ENCODE results near the gene INTS1.

DNA sequence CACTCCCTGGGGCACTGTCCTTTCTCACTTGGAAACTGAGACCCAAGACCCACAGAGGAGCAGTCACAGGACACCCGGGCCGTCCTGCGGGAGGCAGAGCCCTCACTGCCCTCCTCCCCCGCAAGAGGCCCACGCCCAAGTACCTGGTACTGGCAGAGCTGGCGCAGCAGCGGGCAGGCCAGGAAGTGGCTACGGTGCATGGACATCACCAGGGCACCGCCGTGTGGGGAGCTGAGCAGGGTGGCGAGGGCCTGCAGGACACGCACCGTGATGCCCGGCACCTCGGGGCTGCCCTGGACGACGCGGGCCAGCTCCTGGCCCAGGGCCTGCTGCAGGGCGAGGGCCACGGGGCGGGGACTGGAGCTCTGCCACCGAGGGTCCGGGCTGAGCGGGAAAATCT, 24.9 kb downstream of the INTS1 start:
- TF ChIP-seq POLR2A (IDR thresholded peaks at IDR 0.05), result no peak
- TF ChIP-seq, protein P1, sequence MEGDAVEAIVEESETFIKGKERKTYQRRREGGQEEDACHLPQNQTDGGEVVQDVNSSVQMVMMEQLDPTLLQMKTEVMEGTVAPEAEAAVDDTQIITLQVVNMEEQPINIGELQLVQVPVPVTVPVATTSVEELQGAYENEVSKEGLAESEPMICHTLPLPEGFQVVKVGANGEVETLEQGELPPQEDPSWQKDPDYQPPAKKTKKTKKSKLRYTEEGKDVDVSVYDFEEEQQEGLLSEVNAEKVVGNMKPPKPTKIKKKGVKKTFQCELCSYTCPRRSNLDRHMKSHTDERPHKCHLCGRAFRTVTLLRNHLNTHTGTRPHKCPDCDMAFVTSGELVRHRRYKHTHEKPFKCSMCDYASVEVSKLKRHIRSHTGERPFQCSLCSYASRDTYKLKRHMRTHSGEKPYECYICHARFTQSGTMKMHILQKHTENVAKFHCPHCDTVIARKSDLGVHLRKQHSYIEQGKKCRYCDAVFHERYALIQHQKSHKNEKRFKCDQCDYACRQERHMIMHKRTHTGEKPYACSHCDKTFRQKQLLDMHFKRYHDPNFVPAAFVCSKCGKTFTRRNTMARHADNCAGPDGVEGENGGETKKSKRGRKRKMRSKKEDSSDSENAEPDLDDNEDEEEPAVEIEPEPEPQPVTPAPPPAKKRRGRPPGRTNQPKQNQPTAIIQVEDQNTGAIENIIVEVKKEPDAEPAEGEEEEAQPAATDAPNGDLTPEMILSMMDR (IDR thresholded peaks at IDR 0.05), result no peak
- no peak for TF ChIP-seq POLR2AphosphoS5 (IDR thresholded peaks at IDR 0.05)

Data from sigmoid colon (tissue), 4 donors.